Measurements from ENCODE around the gene PHLDB3.

Gene PHLDB3

DNA sequence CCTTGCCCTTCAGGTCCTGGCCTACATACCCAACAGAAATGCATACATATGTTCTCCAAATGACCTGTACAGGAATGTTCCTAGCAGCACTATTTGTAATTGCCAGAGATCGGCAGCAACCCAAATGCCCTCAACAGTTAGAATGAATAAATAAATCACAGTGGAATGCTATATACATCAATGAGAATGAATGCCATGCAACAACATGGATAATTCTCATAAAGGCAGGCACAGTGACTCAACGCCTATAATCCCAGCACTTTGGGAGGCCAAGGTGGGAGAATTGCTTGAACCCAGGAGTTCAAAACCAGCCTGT lies 71.2 kb downstream of the PHLDB3 start:
- no peak for TF ChIP-seq ARNT (IDR thresholded peaks at IDR 0.05)
- no peak for TF ChIP-seq HDGF (IDR thresholded peaks at IDR 0.05; ENCODE audit: borderline replicate concordance)
- TF ChIP-seq SP1 (IDR thresholded peaks at IDR 0.05) = no peak
- TF ChIP-seq FOXM1 (IDR thresholded peaks at IDR 0.05; ENCODE audit: borderline replicate concordance) = no peak
- TF ChIP-seq, protein P1, sequence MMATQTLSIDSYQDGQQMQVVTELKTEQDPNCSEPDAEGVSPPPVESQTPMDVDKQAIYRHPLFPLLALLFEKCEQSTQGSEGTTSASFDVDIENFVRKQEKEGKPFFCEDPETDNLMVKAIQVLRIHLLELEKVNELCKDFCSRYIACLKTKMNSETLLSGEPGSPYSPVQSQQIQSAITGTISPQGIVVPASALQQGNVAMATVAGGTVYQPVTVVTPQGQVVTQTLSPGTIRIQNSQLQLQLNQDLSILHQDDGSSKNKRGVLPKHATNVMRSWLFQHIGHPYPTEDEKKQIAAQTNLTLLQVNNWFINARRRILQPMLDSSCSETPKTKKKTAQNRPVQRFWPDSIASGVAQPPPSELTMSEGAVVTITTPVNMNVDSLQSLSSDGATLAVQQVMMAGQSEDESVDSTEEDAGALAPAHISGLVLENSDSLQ (IDR thresholded peaks at IDR 0.05) = no peak
- no peak for TF ChIP-seq L3MBTL2 (conservative IDR thresholded peaks at IDR 0.05)
- TF ChIP-seq TARDBP (IDR thresholded peaks at IDR 0.05) = no peak
- TF ChIP-seq FOXK2 (IDR thresholded peaks at IDR 0.05) = no peak
- TF ChIP-seq NFRKB (IDR thresholded peaks at IDR 0.05) = no peak
- no peak for TF ChIP-seq BHLHE40 (IDR thresholded peaks at IDR 0.05; ENCODE audit: borderline replicate concordance)
- no peak for TF ChIP-seq ELF4 (IDR thresholded peaks at IDR 0.05)
- TF ChIP-seq FOXA1 (IDR thresholded peaks at IDR 0.05) = no peak
- ChIA-PET POLR2A (no interaction called here), CTCF (interaction anchor here (1.2 to 1.5 kb wide), 3 partner anchors 9 to 95 kb away, joined by 3 to 8 read pairs (median 4); no protein-coding TSS in a partner anchor)
- DNase-seq (ENCODE audit: extremely low spot score) = no peak

GRCh38 chr19:43430976-43431375 lies 73.6 kb downstream of the PHLDB3 start:
- DNase-seq (ENCODE audit: extremely low spot score) = no peak
- ChIA-PET CTCF (no interaction called here), POLR2A (no interaction called here)
- TF ChIP-seq ELF4 (IDR thresholded peaks at IDR 0.05) (no peak), FOXM1 (IDR thresholded peaks at IDR 0.05; ENCODE audit: borderline replicate concordance) (no peak), ARNT (IDR thresholded peaks at IDR 0.05) (no peak), ZNF384 (IDR thresholded peaks at IDR 0.05) (no peak), BHLHE40 (IDR thresholded peaks at IDR 0.05; ENCODE audit: borderline replicate concordance) (no peak), HDGF (IDR thresholded peaks at IDR 0.05; ENCODE audit: borderline replicate concordance) (no peak), NFRKB (IDR thresholded peaks at IDR 0.05) (no peak), TARDBP (IDR thresholded peaks at IDR 0.05) (no peak), CTBP1 (IDR thresholded peaks at IDR 0.05; ENCODE audit: borderline replicate concordance) (no peak)
- TF ChIP-seq, protein P1 (IDR thresholded peaks at IDR 0.05) = no peak

DNA sequence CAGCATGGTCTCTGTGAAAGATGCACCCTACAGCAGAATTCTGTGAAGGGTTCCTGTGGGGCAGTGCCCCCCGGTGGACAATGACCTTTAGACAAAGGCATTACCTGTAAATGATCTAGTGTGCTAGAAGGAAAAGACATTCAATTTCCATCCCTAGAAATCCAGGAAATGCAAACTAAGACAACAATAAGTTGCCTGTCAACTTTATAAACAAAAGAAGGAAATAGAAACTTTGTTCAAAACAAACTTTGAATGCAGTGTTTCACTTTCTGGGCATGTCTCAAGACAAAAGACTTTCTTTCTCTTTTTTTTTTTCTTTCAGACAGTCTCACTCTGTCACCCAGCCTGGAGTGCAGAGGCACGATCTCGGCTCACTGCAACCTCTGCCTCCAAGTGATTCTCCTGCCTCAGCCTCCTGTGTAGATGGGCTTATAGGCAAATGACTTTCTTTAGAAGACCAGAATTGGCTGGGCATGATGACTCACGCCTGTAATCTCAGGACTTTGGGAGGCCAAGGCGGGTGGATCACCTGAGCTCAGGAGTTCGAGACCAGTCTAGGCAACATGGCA lies 74.3 kb downstream of the PHLDB3 start:
- ChIA-PET CTCF (no interaction called here), POLR2A (no interaction called here)
- DNase-seq (ENCODE audit: extremely low spot score) = no peak
- no peak for TF ChIP-seq FOXM1 (IDR thresholded peaks at IDR 0.05; ENCODE audit: borderline replicate concordance)

- ChIA-PET POLR2A (no interaction called here), CTCF (no interaction called here)
- no peak for TF ChIP-seq SP1 (IDR thresholded peaks at IDR 0.05)
- TF ChIP-seq ARNT (IDR thresholded peaks at IDR 0.05) = no peak
- TF ChIP-seq FOXK2 (IDR thresholded peaks at IDR 0.05) = no peak
- no peak for TF ChIP-seq HDGF (IDR thresholded peaks at IDR 0.05; ENCODE audit: borderline replicate concordance)
- TF ChIP-seq L3MBTL2 (conservative IDR thresholded peaks at IDR 0.05) = no peak
- TF ChIP-seq NFRKB (IDR thresholded peaks at IDR 0.05) = no peak
- TF ChIP-seq BHLHE40 (IDR thresholded peaks at IDR 0.05; ENCODE audit: borderline replicate concordance) = no peak
- no peak for TF ChIP-seq ZNF384 (IDR thresholded peaks at IDR 0.05)
- no peak for TF ChIP-seq CTBP1 (IDR thresholded peaks at IDR 0.05; ENCODE audit: borderline replicate concordance)
- no peak for TF ChIP-seq LEF1 (IDR thresholded peaks at IDR 0.05; ENCODE audit: borderline replicate concordance)
- TF ChIP-seq FOXM1 (IDR thresholded peaks at IDR 0.05; ENCODE audit: borderline replicate concordance) = no peak
- no peak for DNase-seq (ENCODE audit: extremely low spot score)
Measured at GRCh38 chr19:43429395-43429794, 75.2 kb downstream of the PHLDB3 start.

DNA sequence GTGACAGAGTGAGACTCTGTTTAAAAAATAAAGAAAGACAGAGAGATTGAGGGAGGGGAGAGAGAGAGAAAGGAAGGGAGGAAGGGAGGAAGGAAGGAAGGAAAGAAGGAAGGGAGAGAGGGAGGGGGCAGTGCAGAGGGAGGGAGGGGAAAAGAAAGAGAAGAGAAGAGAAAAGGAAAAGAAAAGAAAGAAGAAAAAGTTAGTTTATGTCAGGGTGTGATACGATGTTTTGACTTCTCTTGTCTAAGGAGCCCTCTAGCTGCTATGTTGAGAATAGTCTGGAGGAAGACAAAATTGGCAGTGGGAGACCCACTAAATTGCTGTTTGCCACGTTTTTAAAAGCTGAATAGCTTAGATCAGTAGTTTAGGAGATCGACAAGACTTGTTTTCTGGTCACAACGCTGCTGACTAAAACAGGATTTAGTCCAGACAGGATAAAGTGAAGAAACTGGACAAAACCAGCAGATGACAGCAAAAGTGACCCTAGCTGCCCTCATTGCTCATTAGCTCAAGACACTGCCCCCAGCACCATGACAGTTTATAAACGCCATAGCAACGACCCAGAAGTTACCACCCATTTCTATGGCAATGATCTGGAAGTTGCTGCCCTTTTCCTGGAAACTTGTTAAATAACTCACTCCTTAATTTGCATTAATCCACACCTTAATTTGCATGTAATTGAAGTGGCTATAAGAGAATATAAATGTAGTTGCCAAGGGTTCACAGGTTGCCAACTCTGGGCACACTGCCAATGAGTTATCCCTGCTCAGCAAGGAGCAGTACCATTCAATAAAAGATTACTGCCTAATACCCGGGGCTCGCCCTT lies 78.8 kb downstream of the PHLDB3 start:
- TF ChIP-seq ELF4 (IDR thresholded peaks at IDR 0.05) = no peak
- TF ChIP-seq, protein P1 (IDR thresholded peaks at IDR 0.05) = no peak
- no peak for TF ChIP-seq BHLHE40 (IDR thresholded peaks at IDR 0.05; ENCODE audit: borderline replicate concordance)
- TF ChIP-seq SP1 (IDR thresholded peaks at IDR 0.05) = no peak
- no peak for TF ChIP-seq CTBP1 (IDR thresholded peaks at IDR 0.05; ENCODE audit: borderline replicate concordance)
- TF ChIP-seq FOXA1 (IDR thresholded peaks at IDR 0.05) = no peak
- no peak for TF ChIP-seq FOXM1 (IDR thresholded peaks at IDR 0.05; ENCODE audit: borderline replicate concordance)
- no peak for TF ChIP-seq TARDBP (IDR thresholded peaks at IDR 0.05)
- peak; percentile 32 for DNase-seq (ENCODE audit: extremely low spot score)
- ChIA-PET POLR2A (interaction anchor here (0.6 kb wide), 1 partner anchor 896 kb away, joined by 4 read pairs; no protein-coding TSS in a partner anchor), CTCF (interaction anchor here (0.7 to 1.6 kb wide), 3 partner anchors 21 to 108 kb away, joined by 3 to 5 read pairs (median 4); partner anchors contain the start of gene ZNF575)
